ENCODE results near the gene OSBPL9.
"Not testable (repeated sequence)": the region's sequence is repeated elsewhere in the genome, so short reads cannot be mapped to it uniquely, and the experiment has no call there.

OSBPL9 gene

DNA sequence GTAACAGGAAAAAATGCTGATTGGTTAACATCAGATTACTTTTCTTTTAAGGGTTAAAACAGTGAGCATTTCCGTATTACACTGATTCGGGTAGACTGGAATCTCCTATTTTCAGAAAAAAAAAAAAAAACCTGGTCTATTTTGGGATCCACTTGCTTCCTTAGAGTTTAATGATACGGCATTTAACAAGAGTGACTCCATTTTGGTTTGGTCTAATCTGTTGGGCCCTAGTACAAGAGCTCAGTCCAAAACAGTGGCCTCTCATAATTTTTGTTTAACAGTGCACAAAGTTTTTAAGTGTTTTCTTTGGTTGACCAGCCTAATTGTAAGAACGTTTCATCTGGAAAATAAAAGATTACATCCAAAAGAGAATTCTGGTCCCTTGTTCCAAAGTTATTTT, 141.4 kb downstream of the OSBPL9 start:
- DNase-seq (ENCODE audit: insufficient read length, low spot score): no peak
- no peak for FAIRE-seq

DNA sequence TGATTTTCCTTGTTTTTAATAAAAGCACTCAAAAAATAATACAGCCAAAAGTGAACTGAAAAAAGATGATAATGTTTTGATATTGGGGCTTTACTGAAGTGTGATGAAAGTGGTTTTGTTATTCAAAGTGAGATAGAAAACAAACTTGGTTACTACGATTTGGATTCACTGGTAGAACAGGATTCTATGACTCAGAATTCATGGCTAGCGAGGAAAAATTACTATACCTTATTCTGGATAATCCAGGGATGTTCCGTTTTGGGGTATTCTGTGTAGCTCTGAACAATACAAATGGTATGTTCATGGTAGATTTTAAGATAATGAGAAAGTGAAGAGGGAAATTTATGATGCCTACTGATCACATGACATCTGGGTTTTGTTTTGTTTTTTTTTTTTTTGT, 144.0 kb downstream of the OSBPL9 start:
- no peak for DNase-seq (ENCODE audit: insufficient read length, low spot score)
- no peak for FAIRE-seq

DNA sequence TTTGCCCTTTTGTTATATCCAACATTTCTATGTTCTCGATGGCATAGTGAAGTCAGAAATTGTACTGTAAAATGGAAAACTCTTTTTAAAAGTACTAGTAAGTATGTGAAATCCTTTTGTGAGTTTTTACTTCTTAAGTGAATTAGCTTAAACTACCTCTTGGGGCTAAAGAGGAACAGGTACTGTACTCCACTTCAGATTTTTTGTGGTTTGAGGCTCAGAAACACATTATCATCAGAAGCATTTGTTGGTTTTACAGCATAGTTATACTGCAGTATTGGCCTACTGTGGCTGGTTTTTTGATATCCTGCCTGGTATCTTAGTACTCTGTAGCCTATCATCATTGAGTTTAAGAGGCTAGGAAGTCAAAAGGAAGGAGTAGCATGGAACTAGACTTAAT, 144.5 kb downstream of the OSBPL9 start:
- FAIRE-seq (no peak), DNase-seq (ENCODE audit: insufficient read length, low spot score) (no peak)

DNA sequence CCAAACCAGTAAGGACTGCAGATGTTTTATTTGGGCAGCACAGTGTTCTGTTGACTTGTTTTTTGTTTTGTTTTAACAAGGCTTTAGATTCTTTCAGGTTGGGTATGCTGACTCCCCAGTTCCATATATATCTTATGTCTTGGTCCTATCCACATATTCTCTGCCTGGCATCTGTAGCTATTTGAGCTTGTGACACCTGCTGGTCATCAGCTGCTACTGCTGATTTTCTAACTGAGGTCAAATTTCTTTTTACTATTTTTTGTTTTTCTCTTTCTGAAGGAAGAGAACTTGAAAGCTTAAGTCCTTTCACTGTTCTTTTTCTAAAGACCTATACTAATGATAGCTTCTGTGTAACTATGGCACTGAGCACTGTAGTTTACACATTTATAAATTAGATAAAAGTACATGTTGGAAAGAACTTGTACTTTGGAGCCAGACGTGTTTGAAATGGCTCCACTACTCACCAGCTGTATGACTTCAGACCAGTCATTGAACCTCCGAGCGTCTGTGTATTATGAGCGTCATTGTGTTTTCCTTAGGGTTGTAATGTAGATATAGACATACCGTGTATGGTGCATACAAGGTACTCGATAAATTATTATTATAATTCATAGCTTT, 152.2 kb downstream of the OSBPL9 start:
- no peak for FAIRE-seq
- DNase-seq (ENCODE audit: insufficient read length, low spot score): peak; percentile 49

DNA sequence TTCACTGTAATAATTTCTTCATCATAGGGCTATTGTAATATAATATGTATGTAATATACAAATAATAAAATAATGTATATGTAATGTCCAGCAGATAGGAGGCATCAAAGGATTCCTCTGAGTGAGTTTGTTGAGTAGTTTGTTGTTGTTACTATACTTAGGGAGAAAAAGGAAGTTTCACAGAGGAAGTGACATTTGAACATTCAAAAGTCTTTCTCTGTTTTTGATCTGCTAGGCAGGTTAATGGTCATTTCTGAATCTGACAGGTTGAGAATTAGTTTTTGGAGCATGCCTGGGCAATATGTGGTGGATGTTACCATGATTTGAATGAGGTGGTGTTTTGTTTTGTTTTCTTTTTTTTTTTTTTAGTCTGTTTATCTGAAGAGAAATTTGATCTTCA, 159.5 kb downstream of the OSBPL9 start:
- no peak for FAIRE-seq

DNA sequence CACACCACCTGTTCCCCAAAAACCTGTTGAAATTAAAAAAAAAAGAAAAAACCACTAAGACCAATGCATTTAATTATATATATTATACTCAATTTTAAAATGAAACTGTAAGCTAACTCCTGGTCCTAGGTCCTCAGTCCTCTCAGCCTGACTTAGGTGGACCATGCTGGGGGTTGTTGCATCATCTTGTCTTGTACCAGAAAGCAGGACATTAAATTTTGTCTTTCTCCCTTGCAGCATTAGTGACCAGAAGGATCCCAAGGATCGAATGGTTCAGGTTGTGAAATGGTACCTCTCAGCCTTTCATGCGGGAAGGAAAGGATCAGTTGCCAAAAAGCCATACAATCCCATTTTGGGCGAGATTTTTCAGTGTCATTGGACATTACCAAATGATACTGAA, 164.0 kb downstream of the OSBPL9 start:
- FAIRE-seq: no peak
- no peak for DNase-seq (ENCODE audit: insufficient read length, low spot score)

More for the DNA sequence above, 159.5 kb downstream of the OSBPL9 start:
- DNase-seq (ENCODE audit: insufficient read length, low spot score): no peak

DNA sequence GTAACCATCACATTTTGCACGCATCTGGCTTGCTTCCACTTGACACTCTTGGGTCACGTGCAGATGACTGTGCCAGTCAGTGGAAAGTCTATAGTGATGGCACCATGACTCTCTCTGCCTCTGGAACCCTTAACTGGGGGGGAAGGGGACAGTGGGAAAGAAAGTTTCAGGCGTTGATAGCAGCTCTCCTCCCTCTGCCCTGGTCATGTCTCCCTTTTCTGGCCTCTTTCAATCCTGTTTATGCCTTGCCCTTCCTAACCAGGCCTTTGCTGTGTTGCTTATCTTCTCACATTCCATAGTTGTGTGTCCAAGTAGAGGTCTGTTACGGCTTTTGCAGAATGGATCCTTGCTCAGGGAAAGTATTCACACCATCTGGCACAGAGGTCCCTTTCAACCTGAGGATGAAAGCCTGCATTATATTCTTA, 168.1 kb downstream of the OSBPL9 start:
- FAIRE-seq (no peak), DNase-seq (ENCODE audit: insufficient read length, low spot score) (no peak)

DNA sequence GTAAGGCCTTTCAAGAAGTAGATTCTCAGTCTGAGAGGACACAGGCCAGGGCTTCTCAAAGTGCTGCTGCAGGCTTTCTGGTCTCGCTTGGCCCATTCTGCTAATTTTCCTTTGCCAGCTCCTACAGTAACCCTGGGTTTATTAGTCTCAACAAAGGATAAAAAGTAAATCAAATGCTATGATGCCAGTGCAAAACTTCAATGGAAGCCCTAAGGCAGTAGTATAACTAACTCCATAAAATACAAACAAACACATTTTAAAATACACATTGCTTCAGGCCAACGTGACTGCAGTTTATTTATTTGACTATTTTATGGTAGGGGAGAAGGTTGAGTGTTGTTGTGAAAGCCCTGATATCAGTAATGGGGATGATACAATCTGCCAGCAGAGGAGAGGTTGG, 172.0 kb downstream of the OSBPL9 start:
- FAIRE-seq (no peak), DNase-seq (ENCODE audit: insufficient read length, low spot score) (no peak)

DNA sequence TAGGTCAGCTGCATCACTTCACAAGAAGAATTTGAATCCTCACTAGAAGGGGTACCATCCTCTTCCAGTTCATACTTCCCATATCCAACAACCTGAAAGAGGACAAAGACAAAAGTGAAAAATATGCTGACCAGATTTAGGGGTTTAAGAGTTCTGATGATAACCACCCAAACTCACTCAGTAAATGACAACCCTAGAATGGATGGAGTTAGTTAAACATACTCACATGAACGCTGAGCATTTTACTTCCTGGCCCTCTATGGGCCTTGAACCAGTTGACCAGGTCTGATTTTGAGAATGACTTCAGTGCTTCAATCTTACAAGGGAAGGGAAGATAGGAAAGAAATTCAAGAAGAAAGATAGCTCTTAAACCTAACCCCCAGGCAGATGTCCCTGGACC, 172.4 kb downstream of the OSBPL9 start:
- no peak for FAIRE-seq
- DNase-seq (ENCODE audit: insufficient read length, low spot score): no peak

DNA sequence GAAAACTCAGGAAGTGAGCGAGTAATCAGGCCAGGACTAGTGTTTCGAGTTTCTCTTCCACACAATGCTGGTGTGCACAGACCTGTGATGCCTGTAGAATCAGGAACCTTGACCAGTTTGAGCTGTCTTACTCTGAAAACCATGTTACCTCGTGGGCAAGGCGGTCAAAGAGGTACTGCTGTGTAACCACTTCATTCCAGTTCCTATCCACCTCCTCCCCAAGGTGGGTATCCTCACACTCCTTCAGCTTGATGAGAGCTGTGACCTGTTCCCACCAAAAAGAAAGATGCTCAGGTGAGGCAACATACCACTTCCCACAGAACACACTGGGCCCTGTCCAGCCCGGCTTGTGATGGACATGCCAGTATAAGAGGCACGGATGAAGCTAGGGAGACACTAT, 173.5 kb downstream of the OSBPL9 start:
- no peak for FAIRE-seq
- DNase-seq (ENCODE audit: insufficient read length, low spot score): no peak

DNA sequence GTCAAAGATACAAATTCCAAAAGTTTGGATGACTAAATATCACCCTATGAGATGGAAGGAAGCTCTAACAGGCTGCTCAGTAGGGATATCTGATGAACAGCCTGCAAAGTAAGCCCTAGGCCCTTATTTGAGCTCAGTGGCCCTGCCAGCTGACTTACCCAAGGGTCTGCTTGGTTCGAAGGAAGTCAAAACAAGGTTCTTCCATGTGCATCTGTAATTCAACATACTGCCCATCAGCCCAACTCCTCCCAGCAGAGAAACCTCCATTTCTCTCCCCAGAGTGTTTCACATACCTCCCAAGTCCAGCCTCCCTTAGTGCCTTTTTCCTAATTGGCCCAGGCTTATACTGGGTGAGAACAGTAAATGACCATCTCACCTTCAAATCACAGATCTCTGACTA, 175.0 kb downstream of the OSBPL9 start:
- FAIRE-seq: no peak

DNA sequence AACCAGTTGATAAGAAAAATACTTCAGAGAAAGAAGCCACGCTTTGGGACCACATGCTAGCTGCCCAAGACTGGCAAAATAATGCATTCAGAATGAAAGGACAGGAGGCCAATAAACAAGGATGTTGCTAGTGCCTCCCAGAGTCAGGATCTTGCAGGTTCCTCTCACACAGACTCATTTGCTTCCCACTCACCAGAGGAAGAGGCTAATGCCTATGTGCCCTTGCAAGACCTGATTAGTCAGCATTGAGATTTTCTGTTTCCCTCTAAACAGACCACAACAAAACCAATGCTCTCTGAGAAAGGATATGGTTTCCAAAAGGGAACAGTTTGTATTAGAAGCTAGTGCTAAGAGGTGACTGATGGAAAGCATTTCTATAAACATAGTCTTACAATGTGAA, 176.0 kb downstream of the OSBPL9 start:
- DNase-seq (ENCODE audit: insufficient read length, low spot score): no peak
- no peak for FAIRE-seq

More for the DNA sequence above, 175.0 kb downstream of the OSBPL9 start:
- DNase-seq (ENCODE audit: insufficient read length, low spot score): no peak

DNA sequence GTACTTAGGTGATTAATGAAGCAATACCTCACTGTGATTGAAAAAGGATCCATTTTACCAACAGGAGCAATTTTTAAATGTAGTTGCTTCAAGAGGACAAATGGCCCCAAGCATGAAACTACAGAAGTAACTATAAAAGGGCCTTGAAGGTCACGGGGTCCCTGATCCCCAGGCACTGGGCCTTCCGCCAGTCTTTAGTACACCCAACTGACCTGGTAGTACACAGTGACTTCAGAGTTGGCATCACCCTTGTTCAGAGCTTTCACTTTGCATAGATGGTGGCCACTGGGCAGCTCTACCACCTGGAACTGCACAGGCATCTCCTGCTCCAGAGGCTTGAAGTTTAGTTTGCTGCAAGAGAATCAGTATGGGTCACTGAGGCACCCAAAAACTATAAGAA, 177.4 kb downstream of the OSBPL9 start:
- FAIRE-seq: no peak
- no peak for DNase-seq (ENCODE audit: insufficient read length, low spot score)

DNA sequence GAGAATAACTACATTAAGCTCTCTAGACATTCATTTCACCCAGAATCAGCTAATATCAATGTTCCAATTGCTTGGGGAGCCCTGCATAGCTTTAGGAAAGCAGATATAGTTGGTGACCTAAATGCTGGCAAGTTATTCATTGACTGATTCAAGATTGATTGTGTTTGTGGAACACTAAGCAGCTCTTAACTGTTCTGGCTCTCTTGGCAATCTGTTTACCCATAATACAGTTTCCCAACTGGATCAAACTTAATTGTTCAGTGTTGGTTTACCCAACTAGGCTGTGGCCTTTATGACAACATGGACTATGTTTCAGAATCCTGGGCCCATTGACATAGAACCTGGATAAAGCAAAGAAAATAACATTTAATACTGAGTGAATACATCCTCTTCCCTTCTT, 178.0 kb downstream of the OSBPL9 start:
- DNase-seq (ENCODE audit: insufficient read length, low spot score) (no peak), FAIRE-seq (no peak)

DNA sequence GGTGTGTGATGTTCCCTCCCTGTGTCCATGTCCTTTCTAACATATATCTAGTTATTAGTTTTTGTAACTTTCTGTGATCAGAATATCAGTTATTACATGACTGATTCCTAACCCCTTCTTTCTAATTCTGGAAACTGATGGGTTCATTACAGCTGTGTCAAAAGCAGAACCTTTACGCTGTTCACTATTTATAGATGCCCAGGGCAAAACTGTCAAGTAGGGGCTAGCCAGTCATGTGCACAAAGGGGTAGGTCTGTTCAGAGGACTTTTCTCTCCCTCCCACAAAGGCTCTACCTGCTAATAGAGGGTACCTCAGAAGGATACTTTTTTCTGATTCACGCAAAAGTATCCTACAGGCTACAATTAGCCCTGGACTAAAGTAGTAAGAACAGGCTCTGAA, 182.5 kb downstream of the OSBPL9 start:
- FAIRE-seq (no peak), DNase-seq (ENCODE audit: insufficient read length, low spot score) (no peak)

DNA sequence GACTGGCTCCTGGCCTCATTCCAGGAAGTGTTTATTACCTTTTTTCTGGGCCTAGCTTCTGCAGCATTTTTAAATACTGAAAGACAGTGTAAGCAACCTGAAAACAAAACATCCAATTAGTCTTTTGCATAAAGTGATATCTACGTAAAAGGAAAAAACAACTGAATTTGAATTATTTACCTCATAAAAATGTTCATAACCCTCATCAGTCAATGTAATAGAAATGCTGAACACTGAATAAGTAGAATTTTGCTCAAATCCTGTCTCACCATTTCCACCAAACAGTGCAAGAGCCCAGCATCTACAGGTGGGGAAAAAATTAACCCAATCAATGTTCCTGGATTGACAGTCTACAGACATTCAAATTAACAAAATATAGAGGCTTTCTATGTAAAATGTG, 197.6 kb downstream of the OSBPL9 start:
- no peak for DNase-seq (ENCODE audit: insufficient read length, low spot score)

DNA sequence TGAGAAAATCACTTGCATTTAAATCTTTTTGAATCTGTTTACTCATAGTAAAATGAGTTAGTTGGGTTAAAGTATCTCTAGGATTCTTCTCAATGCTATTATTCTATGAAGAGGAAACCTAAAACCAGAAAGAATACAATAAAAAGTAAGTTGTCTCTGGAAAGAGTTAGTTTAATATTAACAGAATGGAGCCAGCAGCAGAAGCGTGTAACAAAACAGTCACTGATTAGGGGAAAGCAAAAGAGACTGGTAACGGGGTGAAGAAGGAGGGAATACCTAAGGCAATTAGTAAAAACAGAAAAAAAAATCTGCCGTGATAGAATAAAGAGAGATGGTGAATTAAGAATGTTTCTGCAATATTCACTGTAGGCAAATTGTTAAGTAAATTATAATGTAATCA, 201.6 kb downstream of the OSBPL9 start:
- DNase-seq (ENCODE audit: insufficient read length, low spot score) (no peak), FAIRE-seq (no peak)

More for the DNA sequence above, 197.6 kb downstream of the OSBPL9 start:
- FAIRE-seq: no peak

DNA sequence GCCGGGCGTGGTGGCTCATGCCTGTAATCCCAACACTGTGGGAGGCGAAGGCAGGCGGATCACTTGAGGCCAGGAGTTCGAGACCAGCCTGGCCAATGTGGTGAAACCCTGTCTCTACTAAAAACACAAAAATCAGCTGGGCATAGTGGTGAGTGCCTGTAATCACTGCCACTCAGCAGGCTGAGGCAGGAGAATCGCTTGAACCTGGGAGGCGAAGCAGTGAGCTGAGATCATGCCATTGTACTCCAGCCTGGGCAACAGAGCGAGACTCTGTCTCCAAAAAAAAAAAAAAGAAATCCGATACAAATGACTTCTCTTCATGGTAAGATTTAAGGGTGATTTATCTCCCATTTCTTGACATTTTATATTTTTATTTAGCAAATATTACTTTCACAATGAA, 202.1 kb downstream of the OSBPL9 start:
- not testable (repeated sequence) for DNase-seq (ENCODE audit: insufficient read length, low spot score); FAIRE-seq

DNA sequence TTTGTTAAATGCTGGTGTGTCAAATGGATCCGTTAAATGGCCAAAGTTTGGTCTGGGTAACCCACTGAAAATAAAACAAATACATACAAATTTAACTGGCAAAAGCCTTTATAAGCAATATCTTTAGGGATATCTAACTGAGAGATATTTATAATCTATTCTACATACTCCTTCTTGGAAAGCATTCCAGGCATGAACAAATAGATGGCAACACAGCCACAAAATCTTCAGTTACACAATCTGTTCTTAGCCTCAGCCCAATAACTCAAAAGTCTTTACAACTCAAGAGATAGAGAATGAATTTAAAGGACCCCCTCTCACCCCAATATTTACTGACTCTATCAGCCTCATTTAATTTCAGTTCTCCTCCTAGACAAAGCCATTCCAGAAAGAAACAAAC, 202.9 kb downstream of the OSBPL9 start:
- no peak for FAIRE-seq
- DNase-seq (ENCODE audit: insufficient read length, low spot score): no peak

DNA sequence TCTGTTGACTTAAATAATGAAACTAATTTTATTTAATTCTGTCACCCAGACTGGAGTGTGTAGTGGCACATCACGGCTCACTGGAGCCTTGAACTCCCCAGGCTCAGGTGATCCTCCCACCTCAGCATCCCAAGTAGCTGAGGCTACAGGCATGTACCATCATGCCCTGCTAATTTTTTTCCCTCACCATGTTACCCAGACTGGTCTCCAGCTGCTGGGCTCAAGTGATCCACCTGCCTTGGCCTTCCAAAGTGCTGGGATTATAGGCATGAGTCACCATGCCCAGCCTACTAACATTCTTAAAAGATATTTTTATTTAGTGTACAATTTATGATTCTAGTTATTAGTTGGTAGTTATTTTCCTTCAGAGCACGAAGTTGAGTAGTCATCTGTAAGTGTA, 212.2 kb downstream of the OSBPL9 start:
- FAIRE-seq (no peak), DNase-seq (ENCODE audit: insufficient read length, low spot score) (no peak)

DNA sequence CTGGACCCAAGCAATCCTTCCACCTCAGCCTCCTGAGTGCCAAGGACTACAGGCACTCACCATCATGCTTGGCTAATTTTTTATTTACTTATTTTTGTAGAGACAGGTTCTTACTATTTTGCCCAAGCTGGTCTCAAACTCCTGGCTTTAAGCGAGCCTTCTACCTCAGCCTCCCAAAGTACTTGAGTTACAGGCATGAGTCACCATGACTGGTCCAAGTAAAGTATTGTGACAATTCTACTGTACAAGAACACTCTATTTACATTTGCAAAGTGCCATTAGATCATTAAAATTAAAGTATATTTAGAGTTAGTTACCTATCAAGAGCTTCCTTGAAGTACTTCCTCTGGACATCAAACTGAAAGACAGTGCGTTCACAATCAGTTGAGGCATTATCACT, 216.8 kb downstream of the OSBPL9 start:
- DNase-seq (ENCODE audit: insufficient read length, low spot score) (no peak), FAIRE-seq (no peak)

DNA sequence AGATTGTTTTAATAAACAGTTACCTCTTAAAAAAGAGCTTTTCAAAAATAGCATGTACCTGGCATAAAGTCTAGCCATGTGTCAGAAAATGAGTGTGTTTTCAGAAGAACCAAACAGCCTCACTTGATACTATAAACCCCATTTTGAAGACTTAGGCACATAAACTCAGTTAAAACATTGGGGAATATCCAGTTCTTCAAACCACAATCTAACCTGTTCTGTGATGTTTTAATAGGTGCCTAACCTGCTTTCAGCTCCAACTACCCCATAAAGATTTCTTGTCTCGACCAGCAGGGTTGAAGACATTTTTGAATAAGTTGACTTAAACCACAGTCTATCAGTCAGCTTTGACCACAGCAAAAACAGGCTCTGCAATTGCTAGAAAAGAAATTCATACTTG, 220.4 kb downstream of the OSBPL9 start:
- DNase-seq (ENCODE audit: insufficient read length, low spot score): no peak
- no peak for FAIRE-seq
